Trophoblast cell (in vitro differentiated cells and primary cell): Measurements from ENCODE around the gene EVPLL. TPM values are rescaled to one million over a fixed set of nuclear protein-coding genes. Genes with fewer than 3 reads are reported as not detected.

Experiments used
- DNase-seq, 2 donors: peaks; one replicate each; pipeline ENCODE4 v3.0.0-alpha.2; 2016
- H2AFZ ChIP-seq: 2 replicates; pipeline ENCODE4 v1.6.1; 2013; ENCODE audit warnings: low read length, moderate library complexity, mild to moderate bottlenecking; ENCODE audit not compliant: insufficient read depth, poor library complexity
- H2AK5ac ChIP-seq: 2 replicates; pipeline ENCODE4 v1.6.1; 2013; ENCODE audit warnings: mild to moderate bottlenecking, low read length
- H2BK120ac ChIP-seq: 2 replicates; pipeline ENCODE4 v1.6.1; 2013; ENCODE audit warnings: low read length, mild to moderate bottlenecking, moderate library complexity; ENCODE audit not compliant: insufficient read depth, poor library complexity
- H2BK12ac ChIP-seq: 2 replicates; pipeline ENCODE4 v1.6.1; 2013; ENCODE audit warnings: mild to moderate bottlenecking, low read length, moderate library complexity
- H2BK5ac ChIP-seq: 2 replicates; pipeline ENCODE4 v1.6.1; 2013; ENCODE audit warnings: low read length, low read depth, moderate library complexity, mild to moderate bottlenecking; ENCODE audit not compliant: poor library complexity
- H3K14ac ChIP-seq: 2 replicates; pipeline ENCODE4 v1.6.1; 2013; ENCODE audit warnings: mild to moderate bottlenecking, low read length
- H3K18ac ChIP-seq: 2 replicates; pipeline ENCODE4 v1.6.1; 2013; ENCODE audit warnings: mild to moderate bottlenecking, low read length
- H3K23ac ChIP-seq: 2 replicates; pipeline ENCODE4 v1.6.1; 2013; ENCODE audit warnings: low read length
- H3K27ac ChIP-seq: 2 replicates; pipeline ENCODE4 v1.5.1; 2013; ENCODE audit warnings: low read depth, mild to moderate bottlenecking, inconsistent platforms, low read length, moderate library complexity
- H3K27me3 ChIP-seq: 2 replicates; pipeline ENCODE4 v1.6.1; 2013; ENCODE audit warnings: inconsistent platforms, mild to moderate bottlenecking, low read length, moderate library complexity; ENCODE audit not compliant: insufficient read depth
- H3K36me3 ChIP-seq, 2 experiments: 1 replicate in 1 of 2; 2 replicates in 1 of 2; pipeline ENCODE4 v1.6.1; 2013; ENCODE audit warnings: low read length in 2 of 2, mild to moderate bottlenecking in 2 of 2, moderate library complexity in 1 of 2; ENCODE audit not compliant: insufficient read depth in 2 of 2, control insufficient read depth in 1 of 2
- H3K4ac ChIP-seq: 2 replicates; pipeline ENCODE4 v1.6.1; 2013; ENCODE audit warnings: low read depth, mild to moderate bottlenecking, low read length, moderate library complexity
- H3K4me1 ChIP-seq, 2 experiments: 1 replicate in 1 of 2; 2 replicates in 1 of 2; pipeline ENCODE4 v1.6.1; 2013; ENCODE audit warnings: low read length in 2 of 2, mild to moderate bottlenecking in 2 of 2, moderate library complexity in 1 of 2; ENCODE audit not compliant: insufficient read depth in 2 of 2, control insufficient read depth in 1 of 2
- H3K4me2 ChIP-seq: 2 replicates; pipeline ENCODE4 v1.6.1; 2013; ENCODE audit warnings: inconsistent platforms, mild to moderate bottlenecking, low read length, moderate library complexity
- H3K4me3 ChIP-seq: 2 replicates; pipeline ENCODE4 v1.5.1; 2013; ENCODE audit warnings: mild to moderate bottlenecking, low read depth, low read length, inconsistent platforms
- H3K79me1 ChIP-seq: one replicate; pipeline ENCODE4 v1.6.1; 2013; ENCODE audit warnings: low read length
- H3K79me2 ChIP-seq: 2 replicates; pipeline ENCODE4 v1.6.1; 2013; ENCODE audit warnings: low read length, mild to moderate bottlenecking; ENCODE audit not compliant: control insufficient read depth, insufficient read depth, poor library complexity
- H3K9ac ChIP-seq: 2 replicates; pipeline ENCODE4 v1.6.1; 2013; ENCODE audit warnings: mild to moderate bottlenecking, low read length
- H3K9me3 ChIP-seq: 2 replicates; pipeline ENCODE4 v1.6.1; 2013; ENCODE audit warnings: low read depth, mild to moderate bottlenecking, control low read depth, inconsistent platforms, low read length; ENCODE audit not compliant: insufficient read depth
- H4K12ac ChIP-seq: 2 replicates; pipeline ENCODE4 v1.6.1; 2013; ENCODE audit warnings: low read depth, mild to moderate bottlenecking, low read length, moderate library complexity
- H4K8ac ChIP-seq: 2 replicates; pipeline ENCODE4 v1.6.1; 2013; ENCODE audit warnings: low read depth, mild to moderate bottlenecking, low read length, moderate library complexity
- H4K91ac ChIP-seq: one replicate; pipeline ENCODE4 v1.6.1; 2013; ENCODE audit warnings: low read depth, mild to moderate bottlenecking, low read length, moderate library complexity
- WGBS: extraction: QIAGEN DNeasy Blood & Tissue Kit; methylation state at CpG from one replicate; pipeline ENCODE4 v1.1.7; 2013; ENCODE audit warnings: missing lambda C conversion rate; ENCODE audit not compliant: insufficient read length, insufficient coverage; ENCODE audit errors: extremely low coverage; 5-methylcytosine and 5-hydroxymethylcytosine counted together
- polyA plus RNA-seq: library from polyadenylated mRNA; stranded (reverse); fragments of 200-250 nt; gene quantifications from 2 replicates; pipeline ENCODE4 v1.2.3, GENCODE V29; 2013

The EVPLL gene
- polyA plus RNA-seq = 0.01 TPM in 1 of 2 replicates, not detected in the other

- H3K23ac ChIP-seq = no peak within 1 kb of the TSS
- H3K4me3 ChIP-seq = no peak within 1 kb of the TSS
- H3K79me1 ChIP-seq = no peaks in the 10 kb centered on the region
- H3K27ac ChIP-seq = no peak within 1 kb of the TSS
- no peaks in the 10 kb centered on the region for H3K4me1 ChIP-seq
- no peak within 1 kb of the TSS for H4K8ac ChIP-seq
- no peak within 1 kb of the TSS for H2BK5ac ChIP-seq
- peak within 1 kb of the TSS; percentile 4 for H4K91ac ChIP-seq
- no peaks in the 10 kb centered on the region for H3K27me3 ChIP-seq
- no peak within 1 kb of the TSS for H2BK12ac ChIP-seq
- no peaks in the 10 kb centered on the region for H3K79me2 ChIP-seq
- no peak within 1 kb of the TSS for H3K18ac ChIP-seq
- H3K36me3 ChIP-seq = no peaks in the 10 kb centered on the region
- no peak within 1 kb of the TSS for H2AFZ ChIP-seq
- peaks cover 1% of the 10 kb centered on the region for H3K9me3 ChIP-seq
- no peak within 1 kb of the TSS for H3K9ac ChIP-seq
- no peak within 1 kb of the TSS for H3K14ac ChIP-seq
- H3K4me2 ChIP-seq = no peak within 1 kb of the TSS
- DNase-seq = no peak
- WGBS = no CpG with 5 or more reads among the region's 20 CpGs
- no peak within 1 kb of the TSS for H3K4ac ChIP-seq
- H2BK120ac ChIP-seq = no peak within 1 kb of the TSS
- H2AK5ac ChIP-seq = no peak within 1 kb of the TSS
- no peak within 1 kb of the TSS for H4K12ac ChIP-seq
These were observed at the start of gene EVPLL for GRCh38 chr17:18377437-18378204. Gene EVPLL, plus strand, starts transcription at chr17:18377778. Its CDS starts 3,160 bp downstream, at chr17:18380938.

- no peak overlapping the region for H2BK5ac ChIP-seq
- no peak overlapping the region for H4K12ac ChIP-seq
- H3K23ac ChIP-seq = no peak overlapping the region
- H3K27ac ChIP-seq = no peak overlapping the region
- no peak overlapping the region for H4K91ac ChIP-seq
- no peak overlapping the region for H2AK5ac ChIP-seq
- H3K4ac ChIP-seq = no peak overlapping the region
- H3K9ac ChIP-seq = no peak overlapping the region
- H3K9me3 ChIP-seq = no peaks in the 10 kb centered on the region
- no peak for DNase-seq
- no peak overlapping the region for H3K14ac ChIP-seq
- no peak overlapping the region for H3K4me2 ChIP-seq
- H3K4me3 ChIP-seq = no peak overlapping the region
- no CpG with 5 or more reads among the region's 9 CpGs for WGBS
- H4K8ac ChIP-seq = no peak overlapping the region
- H2BK120ac ChIP-seq = no peak overlapping the region
- no peak overlapping the region for H2AFZ ChIP-seq
- H3K79me2 ChIP-seq = no peaks in the 10 kb centered on the region
- H3K4me1 ChIP-seq = no peaks in the 10 kb centered on the region
- no peak overlapping the region for H3K18ac ChIP-seq
- no peak overlapping the region for H2BK12ac ChIP-seq
- peaks cover 61 to 71% of the 10 kb centered on the region in 2 experiments for H3K36me3 ChIP-seq
- no peaks in the 10 kb centered on the region for H3K79me1 ChIP-seq
- no peaks in the 10 kb centered on the region for H3K27me3 ChIP-seq
These were observed 48.9 kb upstream of the EVPLL start for GRCh38 chr17:18328643-18329204.

GRCh38 chr17:18331879-18332278 is 45.7 kb upstream of the EVPLL start:
- Histone ChIP-seq H2BK5ac (no peak overlapping the region), H3K9ac (no peak overlapping the region), H3K4me1 (no peaks in the 10 kb centered on the region), H3K18ac (no peak overlapping the region), H3K14ac (no peak overlapping the region), H2BK12ac (no peak overlapping the region), H2BK120ac (no peak overlapping the region), H3K79me1 (no peaks in the 10 kb centered on the region), H4K91ac (no peak overlapping the region), H3K9me3 (peaks cover 2% of the 10 kb centered on the region), H3K4me2 (no peak overlapping the region), H3K4ac (no peak overlapping the region), H3K23ac (no peak overlapping the region), H3K27me3 (no peaks in the 10 kb centered on the region), H3K27ac (no peak overlapping the region), H4K12ac (no peak overlapping the region), H3K79me2 (no peaks in the 10 kb centered on the region), H2AFZ (no peak overlapping the region), H4K8ac (no peak overlapping the region), H3K36me3 (peaks cover 61 to 73% of the 10 kb centered on the region in 2 experiments), H2AK5ac (no peak overlapping the region), H3K4me3 (no peak overlapping the region)
- DNase-seq = no peak
- no CpG with 5 or more reads among the region's 9 CpGs for WGBS

GRCh38 chr17:18332909-18333489 is 44.6 kb upstream of the EVPLL start:
- Histone ChIP-seq H3K9me3 (peaks cover 2% of the 10 kb centered on the region), H3K4ac (no peak overlapping the region), H3K4me2 (no peak overlapping the region), H4K8ac (no peak overlapping the region), H2BK5ac (no peak overlapping the region), H3K36me3 (peaks cover 62 to 71% of the 10 kb centered on the region in 2 experiments), H3K27me3 (no peaks in the 10 kb centered on the region), H4K12ac (no peak overlapping the region), H3K4me1 (no peaks in the 10 kb centered on the region), H3K23ac (no peak overlapping the region), H3K18ac (no peak overlapping the region), H2BK120ac (no peak overlapping the region), H3K14ac (no peak overlapping the region), H2AFZ (no peak overlapping the region), H3K79me2 (no peaks in the 10 kb centered on the region), H3K9ac (no peak overlapping the region), H2BK12ac (no peak overlapping the region), H3K4me3 (peak overlapping the region; percentile 32), H3K27ac (no peak overlapping the region), H3K79me1 (no peaks in the 10 kb centered on the region), H4K91ac (no peak overlapping the region), H2AK5ac (no peak overlapping the region)
- no peak for DNase-seq
- WGBS = no CpG with 5 or more reads among the region's 4 CpGs
